Mammary epithelial cell (primary cell): ENCODE measurements around the gene GRPEL1.

Experiments used
- CTCF ChIP-seq, 2 donors: IDR thresholded peaks in 1 of 2; conservative IDR thresholded peaks in 1 of 2; 2 replicates each; pipeline ENCODE4 v1.5.1; 2011 to 2012; ENCODE audit warnings: inconsistent platforms in 2 of 2, low read length in 2 of 2, mild to moderate bottlenecking in 2 of 2, control low read depth in 1 of 2, low read depth in 1 of 2; ENCODE audit not compliant: insufficient read depth in 1 of 2; ENCODE audit errors: extremely low read depth in 1 of 2
- EZH2 ChIP-seq: IDR thresholded peaks from 2 replicates; pipeline ENCODE4 v1.6.1; 2012; ENCODE audit warnings: low read length, inconsistent platforms, borderline replicate concordance

DNA sequence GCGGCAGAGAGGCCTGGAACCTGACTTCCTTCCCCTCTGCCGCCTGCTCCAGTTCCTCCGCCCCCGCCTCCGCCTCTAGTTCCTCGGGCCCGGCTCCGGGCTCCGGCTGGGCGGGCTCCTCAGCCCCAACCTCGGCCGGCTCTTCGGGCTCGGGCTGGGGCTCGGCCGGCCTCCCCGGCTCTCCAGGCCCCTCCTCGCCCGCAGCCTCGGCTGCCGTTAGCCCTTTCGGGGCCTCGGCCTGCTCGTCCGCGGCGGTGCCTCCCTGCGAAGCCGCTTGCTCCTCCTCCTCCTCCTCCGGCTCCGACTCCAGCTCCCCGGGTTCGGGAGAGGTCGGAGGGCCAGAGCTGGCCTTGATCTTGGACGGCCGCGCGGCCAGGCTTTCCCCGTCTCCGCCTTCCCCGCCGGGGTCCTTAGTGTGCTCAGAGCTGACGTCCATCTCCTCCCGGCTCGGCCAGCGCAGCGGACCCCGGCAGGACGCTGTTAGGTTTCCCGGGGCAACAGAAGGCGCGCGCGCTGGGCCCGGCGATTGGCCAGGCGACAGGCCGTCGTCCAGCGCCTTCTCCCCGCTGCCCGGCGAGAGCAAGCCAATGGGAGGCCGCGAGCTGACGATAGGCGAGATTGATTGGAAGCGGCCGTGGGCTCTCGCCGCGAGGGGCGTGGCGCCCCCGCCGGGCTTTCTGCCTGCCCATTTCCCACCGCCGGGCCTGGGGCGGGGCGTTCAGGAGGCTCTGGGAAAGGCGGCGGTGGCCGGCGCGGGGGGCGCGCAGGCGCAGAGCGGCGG, 25.2 kb downstream of the GRPEL1 start:
- TF ChIP-seq CTCF (conservative IDR thresholded peaks at IDR 0.05 in 1 of 2, IDR thresholded peaks at IDR 0.05 in 1 of 2; ENCODE audit: extremely low read depth in 1 of 2, insufficient read depth in 1 of 2, low read depth in 1 of 2, low read length in 2 of 2) (no peak), EZH2 (no peak)
